ENCODE results near the gene TAF12.

Gene TAF12

GRCh38 chr1:28581531-28582247 is 61.2 kb downstream of the TAF12 start:
- peak; percentile 69 for DNase-seq (ENCODE audit: low read depth)

DNA sequence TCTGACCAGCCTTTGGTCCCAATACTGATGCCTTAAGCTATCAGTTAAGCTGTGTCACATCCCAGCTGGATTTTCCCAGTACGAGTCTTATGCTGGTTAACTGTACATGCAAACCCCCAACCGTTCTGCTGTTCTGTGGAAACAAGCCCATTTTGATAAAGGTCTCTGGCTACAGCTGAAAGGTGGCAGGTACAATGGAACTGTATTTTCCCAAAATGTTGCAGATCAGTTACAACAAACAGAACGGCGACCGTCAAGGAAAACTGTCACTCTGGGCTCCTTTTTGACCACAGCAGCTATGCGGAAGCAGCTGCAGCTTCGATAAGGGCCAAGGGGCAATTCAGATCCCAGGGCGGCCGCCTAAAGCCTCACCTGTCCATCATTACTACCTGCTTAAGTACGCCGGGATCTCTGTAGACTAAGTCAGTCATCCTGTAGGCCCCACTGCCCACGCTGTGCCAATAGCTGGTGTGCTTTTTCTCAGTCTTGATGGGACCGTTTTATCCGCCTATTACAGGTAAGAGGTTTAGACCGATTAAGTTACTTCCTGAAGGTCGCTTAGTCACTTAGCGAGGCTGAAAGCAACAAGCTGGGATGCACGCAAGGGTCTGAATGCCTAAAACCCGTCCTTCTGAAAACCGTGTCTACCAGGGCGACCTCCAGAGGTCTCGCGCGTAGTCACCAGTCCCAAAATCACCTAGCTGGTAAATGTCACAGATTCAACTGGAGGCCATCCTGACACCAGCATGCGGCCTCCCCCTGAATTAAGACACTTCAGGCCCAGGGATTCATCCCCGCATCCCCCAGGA is 61.9 kb downstream of the TAF12 start:
- DNase-seq (ENCODE audit: low read depth): no peak

DNA sequence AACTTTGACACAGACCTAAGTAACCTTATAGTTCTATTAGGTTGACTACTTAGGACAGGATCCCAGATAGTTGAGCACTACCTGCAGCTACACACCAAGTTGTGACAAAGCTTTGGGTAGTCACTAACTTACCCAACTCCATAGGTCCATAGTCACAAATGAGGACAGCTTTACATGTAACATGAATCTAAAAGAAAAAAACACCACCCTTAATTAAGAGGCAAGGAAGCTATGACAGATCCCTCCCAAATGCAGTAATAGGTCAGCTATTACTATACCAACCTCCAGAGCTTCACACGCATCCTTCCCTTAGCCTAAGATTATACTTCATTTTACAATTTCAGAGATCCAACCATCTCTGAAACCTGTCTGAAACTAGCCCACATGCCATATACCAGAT is 63.5 kb downstream of the TAF12 start:
- no peak for DNase-seq (ENCODE audit: low read depth)

DNA sequence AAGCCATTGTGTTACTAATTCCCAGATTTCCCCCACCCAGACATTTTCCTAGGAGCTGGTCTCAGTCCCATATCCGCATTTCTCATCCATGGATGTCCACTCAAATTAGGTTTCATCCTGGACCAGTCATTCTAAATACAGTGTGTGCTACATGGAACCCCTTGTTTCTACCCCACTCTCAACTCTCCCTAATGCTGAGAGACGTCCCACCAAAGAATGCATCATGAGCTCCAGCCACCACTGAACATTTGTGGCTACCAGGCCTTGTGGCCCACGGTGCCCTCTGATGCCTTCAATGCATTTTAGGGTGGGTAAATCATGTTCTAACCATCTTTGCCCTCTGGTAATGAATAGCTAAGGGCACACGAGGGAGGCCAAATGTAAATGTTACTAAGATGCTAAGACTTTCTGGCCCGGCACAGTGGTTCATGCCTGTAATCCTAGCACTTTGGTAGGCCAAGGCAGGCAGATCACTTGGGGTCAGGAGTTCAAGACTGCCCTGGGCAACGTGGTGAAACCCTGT is 64.1 kb downstream of the TAF12 start:
- no peak for DNase-seq (ENCODE audit: low read depth)

GRCh38 chr1:28577738-28578536 is 64.9 kb downstream of the TAF12 start:
- DNase-seq (ENCODE audit: low read depth): no peak

- DNase-seq (ENCODE audit: low read depth): no peak
These were observed 65.7 kb downstream of the TAF12 start for GRCh38 chr1:28577052-28577678.

- DNase-seq (ENCODE audit: low read depth): no peak
These were observed 69.3 kb downstream of the TAF12 start for GRCh38 chr1:28573564-28573963.

DNA sequence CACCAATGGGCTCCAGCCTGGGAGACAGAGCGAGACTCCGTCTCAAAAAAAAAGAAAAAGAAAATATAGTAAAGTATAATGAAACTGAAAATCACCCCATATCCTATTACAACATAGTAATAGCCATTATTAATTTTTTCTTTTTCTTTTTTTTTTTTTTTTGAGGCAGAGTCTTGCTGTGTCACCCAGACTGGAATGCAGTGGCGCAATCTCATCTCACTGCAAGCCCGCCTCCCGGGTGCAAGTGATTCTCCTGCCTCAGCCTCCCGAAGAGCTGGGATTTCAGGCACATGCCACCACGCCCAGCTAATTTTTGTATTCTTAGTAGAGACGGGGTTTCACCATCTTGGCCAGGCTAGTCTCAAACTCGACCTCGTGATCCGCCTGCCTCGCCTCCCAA is 70.0 kb downstream of the TAF12 start:
- peak; percentile 19 for DNase-seq (ENCODE audit: low read depth)

DNA sequence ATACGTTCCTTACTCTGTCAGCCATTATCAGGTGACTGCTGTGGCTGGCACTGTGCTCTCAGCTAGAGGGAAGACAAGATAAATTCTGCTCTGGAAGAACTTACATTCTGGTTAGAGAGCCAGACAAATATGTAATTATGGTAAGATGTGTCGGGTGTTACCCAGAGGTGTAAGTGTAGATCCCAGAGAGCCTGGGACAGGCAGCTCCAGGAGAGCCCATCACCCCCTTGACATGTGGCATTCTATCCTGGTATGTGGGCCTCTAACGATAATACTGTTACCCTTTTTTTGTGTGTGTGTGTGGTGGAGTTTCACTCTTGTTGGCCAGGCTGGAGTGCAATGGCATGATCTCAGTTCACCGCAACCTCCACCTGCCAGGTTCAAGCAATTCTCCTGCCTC is 71.0 kb downstream of the TAF12 start:
- no peak for DNase-seq (ENCODE audit: low read depth)

DNA sequence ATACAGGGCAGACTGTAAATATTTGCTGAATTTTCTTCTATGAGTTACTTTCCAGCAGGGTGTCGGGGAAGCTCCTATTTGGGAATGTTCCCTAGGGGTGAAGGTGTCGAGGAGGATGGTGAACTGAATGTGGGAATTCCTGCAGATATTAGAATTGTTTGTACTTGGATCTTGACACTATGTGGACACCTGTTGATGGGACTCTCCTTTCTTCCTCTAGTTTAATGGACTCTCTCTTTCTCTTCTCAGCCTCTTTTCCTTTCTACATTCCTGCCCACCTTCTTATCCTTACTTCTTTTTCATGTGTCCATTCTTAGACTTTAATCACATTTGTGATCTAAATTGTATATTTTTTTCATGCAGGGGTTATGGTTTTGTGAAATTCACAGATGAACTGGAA is 75.9 kb downstream of the TAF12 start:
- DNase-seq (ENCODE audit: low read depth): no peak

DNA sequence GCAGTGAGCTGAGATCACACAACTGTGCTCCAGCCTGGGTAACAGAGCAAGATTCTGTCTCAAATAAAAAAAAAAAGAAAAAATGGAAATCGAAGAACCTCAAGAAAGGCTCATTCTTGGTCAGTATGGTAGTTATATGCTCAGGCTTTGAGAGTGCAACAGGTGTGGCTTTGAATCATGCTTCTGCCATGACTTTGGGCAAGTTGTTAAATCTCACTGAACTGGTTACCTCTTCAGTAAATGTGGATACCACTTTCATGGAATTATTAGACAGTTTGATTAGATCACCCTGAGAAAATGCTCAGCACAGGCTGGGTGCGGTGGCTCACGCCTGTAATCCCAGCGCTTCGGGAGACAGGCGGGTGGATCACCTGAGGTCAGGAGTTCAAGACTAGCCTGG is 77.1 kb downstream of the TAF12 start:
- DNase-seq (ENCODE audit: low read depth): no peak

DNA sequence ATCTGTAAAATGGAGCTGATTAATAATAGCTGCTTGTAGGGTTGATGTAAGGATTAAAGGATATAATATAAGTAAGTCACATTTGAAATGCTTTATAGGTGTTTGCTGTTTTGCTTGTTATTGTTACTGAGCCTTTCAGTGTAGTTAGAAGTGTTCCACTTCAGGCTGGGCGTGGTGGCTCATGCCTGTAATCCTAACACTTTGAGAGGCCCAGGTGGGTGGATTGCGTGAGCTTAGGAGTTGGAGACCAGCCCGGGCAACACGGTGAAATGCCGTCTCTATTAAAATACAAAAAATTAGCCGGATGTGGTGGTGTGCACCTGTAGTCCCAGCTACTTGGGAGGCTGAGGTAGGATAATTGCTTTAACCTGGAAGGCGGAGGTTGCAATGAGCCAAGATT is 77.8 kb downstream of the TAF12 start:
- no peak for DNase-seq (ENCODE audit: low read depth)

GRCh38 chr1:28564310-28564709 is 78.6 kb downstream of the TAF12 start:
- no peak for DNase-seq (ENCODE audit: low read depth)

GRCh38 chr1:28560886-28561285 is 82.0 kb downstream of the TAF12 start:
- no peak for DNase-seq (ENCODE audit: low read depth)
